Measurements from ENCODE around the gene SLC24A1. TPM values are rescaled to one million over a fixed set of nuclear protein-coding genes. Genes with fewer than 3 reads are reported as not detected.

The SLC24A1 gene
- total RNA-seq (10 to 100 TPM in 1 of 2 donors, 1 to 10 TPM in 1; 6.0 to 13.5 TPM), polyA plus RNA-seq (1 to 10 TPM; 4.8 to 8.8 TPM)
- long read RNA-seq, donor 1, partial matches to known transcripts = 0 of 6 reads
- long read RNA-seq, donor 1, other reads (novel, unspliced or antisense) = 6 of 6 reads
- long read RNA-seq, donor 2, partial matches to known transcripts = 1 of 4 reads
- long read RNA-seq, donor 2, other reads (novel, unspliced or antisense) = 3 of 4 reads

DNA sequence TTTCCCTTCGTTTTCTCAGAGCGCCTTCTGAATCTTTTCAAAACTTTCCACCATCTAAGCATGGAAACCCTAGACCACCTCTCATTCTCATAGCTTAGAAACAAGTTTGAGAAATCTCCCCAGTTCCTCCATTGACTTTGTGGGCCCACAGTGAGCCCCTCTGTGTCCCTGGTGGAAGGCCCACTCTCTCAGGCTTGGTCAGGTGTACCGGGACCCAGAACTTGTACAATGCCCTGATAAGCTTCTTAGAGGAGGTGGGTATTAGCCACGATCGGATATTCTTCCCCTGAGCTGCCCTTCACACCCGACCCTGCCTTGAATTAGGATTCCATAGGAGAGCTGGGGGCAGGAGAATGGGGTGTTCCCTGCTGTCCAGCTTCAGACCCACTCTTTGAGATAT lies at the start of gene SLC24A1:
SLC24A1 (plus strand) TSS at position 301 of the 400 bp plus-strand sequence. CDS start 2,143 bp downstream, outside the sequence.
- ATAC-seq (ENCODE audit: low FRiP score) (no peak), DNase-seq (no peak)
- intact Hi-C loops (cut with DNase I) = no loop called here
- H3K9me3 ChIP-seq (ENCODE audit: control insufficient read depth, low read length) = no peaks in the 10 kb centered on the region
- H3K4me1 ChIP-seq (ENCODE audit: control insufficient read depth in 1 of 2, insufficient read depth in 2 of 2, low read length in 2 of 2) = no peaks in the 10 kb centered on the region
- WGBS, 2 donors = 90 to 91% methylated on average over 6 of the region's 6 CpGs
- H3K4me3 ChIP-seq (ENCODE audit: low read length in 2 of 2) = no peak within 1 kb of the TSS
- H3K36me3 ChIP-seq (ENCODE audit: control insufficient read depth in 1 of 2, insufficient read depth in 2 of 2, low read length in 1 of 2) = peaks cover 0 to 5% of the 10 kb centered on the region in 2 donors
- H3K27ac ChIP-seq (ENCODE audit: low read depth in 1 of 2, low read length in 2 of 2) = no peak within 1 kb of the TSS
- H3K27me3 ChIP-seq (ENCODE audit: control insufficient read depth in 1 of 2, insufficient read depth in 2 of 2, low read length in 1 of 2) = no peaks in the 10 kb centered on the region

DNA sequence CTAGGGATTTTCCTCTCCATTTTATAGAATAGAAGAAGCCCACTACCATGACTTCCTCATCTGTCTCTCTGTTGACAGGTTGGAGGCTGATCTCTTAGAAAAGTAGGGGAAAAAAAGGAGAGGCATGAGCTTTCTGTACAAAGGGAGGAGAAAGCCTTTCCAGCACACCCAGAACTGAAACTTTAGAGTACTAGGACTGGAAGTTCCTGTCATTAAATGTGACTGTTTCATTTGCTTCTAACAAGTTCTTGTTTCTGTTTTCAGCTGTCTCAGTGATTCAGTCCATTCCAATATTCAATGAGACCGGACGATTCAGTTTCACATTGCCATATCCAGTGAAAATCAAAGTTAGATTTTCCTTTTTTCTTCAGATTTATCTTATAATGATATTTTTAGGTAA lies 49.8 kb upstream of the SLC24A1 start:
- Histone ChIP-seq H3K36me3 (ENCODE audit: control insufficient read depth in 1 of 2, insufficient read depth in 2 of 2, low read length in 1 of 2) (peaks cover 0 to 4% of the 10 kb centered on the region in 2 donors), H3K27ac (ENCODE audit: low read depth in 1 of 2, low read length in 2 of 2) (no peak overlapping the region), H3K4me3 (ENCODE audit: low read length in 2 of 2) (no peak overlapping the region), H3K4me1 (ENCODE audit: control insufficient read depth in 1 of 2, insufficient read depth in 2 of 2, low read length in 2 of 2) (no peaks in the 10 kb centered on the region), H3K27me3 (ENCODE audit: control insufficient read depth in 1 of 2, insufficient read depth in 2 of 2, low read length in 1 of 2) (no peaks in the 10 kb centered on the region), H3K9me3 (ENCODE audit: control insufficient read depth, low read length) (no peaks in the 10 kb centered on the region)
- 94% methylated on average over 2 of the region's 2 CpGs for WGBS, 2 donors
- intact Hi-C loops (cut with DNase I) = no loop called here
- no peak for ATAC-seq (ENCODE audit: low FRiP score)
- no peak for DNase-seq

GRCh38 chr15:65576664-65577063 lies 45.1 kb upstream of the SLC24A1 start:
- Histone ChIP-seq H3K36me3 (ENCODE audit: control insufficient read depth in 1 of 2, insufficient read depth in 2 of 2, low read length in 1 of 2) (peaks cover 0 to 10% of the 10 kb centered on the region in 2 donors), H3K9me3 (ENCODE audit: control insufficient read depth, low read length) (no peaks in the 10 kb centered on the region), H3K4me3 (ENCODE audit: low read length in 2 of 2) (no peak overlapping the region), H3K4me1 (ENCODE audit: control insufficient read depth in 1 of 2, insufficient read depth in 2 of 2, low read length in 2 of 2) (no peaks in the 10 kb centered on the region), H3K27ac (ENCODE audit: low read depth in 1 of 2, low read length in 2 of 2) (no peak overlapping the region), H3K27me3 (ENCODE audit: control insufficient read depth in 1 of 2, insufficient read depth in 2 of 2, low read length in 1 of 2) (no peaks in the 10 kb centered on the region)
- intact Hi-C loops (cut with DNase I) = no loop called here
- ATAC-seq (ENCODE audit: low FRiP score) = no peak
- WGBS, 2 donors = 79 to 85% methylated on average over 1 of the region's 1 CpG
- no peak for DNase-seq

- Histone ChIP-seq H3K4me1 (ENCODE audit: control insufficient read depth in 1 of 2, insufficient read depth in 2 of 2, low read length in 2 of 2) (no peaks in the 10 kb centered on the region), H3K27ac (ENCODE audit: low read depth in 1 of 2, low read length in 2 of 2) (no peak overlapping the region), H3K9me3 (ENCODE audit: control insufficient read depth, low read length) (no peaks in the 10 kb centered on the region), H3K4me3 (ENCODE audit: low read length in 2 of 2) (no peak overlapping the region), H3K36me3 (ENCODE audit: control insufficient read depth in 1 of 2, insufficient read depth in 2 of 2, low read length in 1 of 2) (peaks cover 0 to 10% of the 10 kb centered on the region in 2 donors), H3K27me3 (ENCODE audit: control insufficient read depth in 1 of 2, insufficient read depth in 2 of 2, low read length in 1 of 2) (no peaks in the 10 kb centered on the region)
- WGBS, 2 donors = 75 to 85% methylated on average over 6 of the region's 6 CpGs
- DNase-seq (no peak), ATAC-seq (ENCODE audit: low FRiP score) (no peak)
- intact Hi-C loops (cut with DNase I) = no loop called here
Observed at GRCh38 chr15:65577129-65577996, 44.4 kb upstream of the SLC24A1 start.

- Histone ChIP-seq H3K27me3 (ENCODE audit: control insufficient read depth in 1 of 2, insufficient read depth in 2 of 2, low read length in 1 of 2) (no peaks in the 10 kb centered on the region), H3K27ac (ENCODE audit: low read depth in 1 of 2, low read length in 2 of 2) (no peak overlapping the region), H3K4me1 (ENCODE audit: control insufficient read depth in 1 of 2, insufficient read depth in 2 of 2, low read length in 2 of 2) (no peaks in the 10 kb centered on the region), H3K4me3 (ENCODE audit: low read length in 2 of 2) (no peak overlapping the region), H3K9me3 (ENCODE audit: control insufficient read depth, low read length) (no peaks in the 10 kb centered on the region), H3K36me3 (ENCODE audit: control insufficient read depth in 1 of 2, insufficient read depth in 2 of 2, low read length in 1 of 2) (peaks cover 0 to 10% of the 10 kb centered on the region in 2 donors)
- 74 to 76% methylated on average over 8 of the region's 8 CpGs for WGBS, 2 donors
- no peak for DNase-seq
- intact Hi-C loops (cut with DNase I) = no loop called here
- ATAC-seq (ENCODE audit: low FRiP score) = no peak
Observed at GRCh38 chr15:65578904-65579728, 42.6 kb upstream of the SLC24A1 start.

DNA sequence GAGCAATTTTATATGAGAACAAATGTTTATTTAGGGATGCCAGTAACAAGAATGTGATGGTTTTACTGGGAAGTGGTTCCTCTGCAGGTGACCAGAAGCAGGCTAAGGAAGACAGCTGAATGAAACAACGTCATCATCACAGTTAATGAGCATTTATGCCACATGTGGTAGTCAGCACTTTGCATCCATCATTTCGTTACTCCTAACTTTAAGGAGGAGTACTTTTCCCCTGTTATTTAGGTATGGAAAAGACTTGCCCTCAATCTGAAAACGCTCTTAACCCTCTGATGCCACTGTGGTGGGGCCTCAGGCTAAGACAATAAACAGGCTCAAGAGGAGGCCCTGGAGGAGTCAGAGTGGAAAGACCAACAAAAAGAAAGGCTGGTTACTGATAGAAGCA lies 42.0 kb upstream of the SLC24A1 start:
- H3K4me1 ChIP-seq (ENCODE audit: control insufficient read depth in 1 of 2, insufficient read depth in 2 of 2, low read length in 2 of 2) = no peaks in the 10 kb centered on the region
- H3K27ac ChIP-seq (ENCODE audit: low read depth in 1 of 2, low read length in 2 of 2) = no peak overlapping the region
- H3K27me3 ChIP-seq (ENCODE audit: control insufficient read depth in 1 of 2, insufficient read depth in 2 of 2, low read length in 1 of 2) = no peaks in the 10 kb centered on the region
- WGBS, 2 donors = 51 to 64% methylated on average over 3 of the region's 3 CpGs
- H3K9me3 ChIP-seq (ENCODE audit: control insufficient read depth, low read length) = no peaks in the 10 kb centered on the region
- H3K36me3 ChIP-seq (ENCODE audit: control insufficient read depth in 1 of 2, insufficient read depth in 2 of 2, low read length in 1 of 2) = peaks cover 0 to 7% of the 10 kb centered on the region in 2 donors
- no peak for ATAC-seq (ENCODE audit: low FRiP score)
- DNase-seq = no peak
- no peak overlapping the region for H3K4me3 ChIP-seq (ENCODE audit: low read length in 2 of 2)
- intact Hi-C loops (cut with DNase I) = no loop called here

DNA sequence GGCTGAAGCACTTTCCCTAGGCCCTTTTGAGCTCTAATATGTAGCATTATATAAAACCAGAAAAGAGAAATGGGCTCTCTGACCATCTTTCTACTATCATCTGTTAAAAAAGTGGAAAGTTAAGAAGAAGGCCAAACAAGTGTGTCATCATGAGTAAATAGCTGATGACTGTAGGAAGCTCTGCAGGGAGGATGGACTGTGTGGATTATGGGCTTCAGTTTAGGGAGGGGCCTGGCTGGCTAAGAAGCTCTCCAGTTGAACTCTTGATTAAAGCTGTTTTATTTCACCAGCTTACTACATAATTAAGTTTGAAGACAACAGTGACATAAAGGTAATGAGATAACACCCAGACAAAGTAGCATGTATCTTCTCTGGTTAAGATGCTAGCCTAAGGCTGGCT lies 41.5 kb upstream of the SLC24A1 start:
- intact Hi-C loops (cut with DNase I) = no loop called here
- Histone ChIP-seq H3K27ac (ENCODE audit: low read depth in 1 of 2, low read length in 2 of 2) (no peak overlapping the region), H3K4me1 (ENCODE audit: control insufficient read depth in 1 of 2, insufficient read depth in 2 of 2, low read length in 2 of 2) (no peaks in the 10 kb centered on the region), H3K36me3 (ENCODE audit: control insufficient read depth in 1 of 2, insufficient read depth in 2 of 2, low read length in 1 of 2) (peaks cover 0 to 7% of the 10 kb centered on the region in 2 donors), H3K9me3 (ENCODE audit: control insufficient read depth, low read length) (no peaks in the 10 kb centered on the region), H3K27me3 (ENCODE audit: control insufficient read depth in 1 of 2, insufficient read depth in 2 of 2, low read length in 1 of 2) (no peaks in the 10 kb centered on the region), H3K4me3 (ENCODE audit: low read length in 2 of 2) (no peak overlapping the region)
- DNase-seq (no peak), ATAC-seq (ENCODE audit: low FRiP score) (no peak)

DNA sequence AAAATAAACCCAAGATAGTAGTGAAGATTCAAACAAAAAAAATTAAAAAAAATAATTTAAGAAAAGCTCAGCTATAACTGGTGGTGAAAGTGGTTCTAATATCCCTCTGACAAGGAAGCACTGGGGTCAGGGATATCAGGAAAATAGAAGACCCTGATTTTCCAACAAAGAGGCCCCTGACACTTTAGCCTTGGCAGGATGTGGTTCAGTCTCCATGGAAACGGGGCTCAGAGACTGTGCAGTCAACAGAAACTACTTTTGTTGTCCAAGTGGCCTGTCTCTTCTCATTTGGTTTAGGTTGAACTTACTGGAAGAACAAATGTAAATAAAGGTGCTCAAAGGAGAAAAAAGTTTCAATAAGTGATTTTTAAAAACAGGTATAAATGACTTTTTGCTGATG lies 38.0 kb upstream of the SLC24A1 start:
- WGBS, 2 donors = 55 to 75% methylated on average over 1 of the region's 1 CpG
- Histone ChIP-seq H3K36me3 (ENCODE audit: control insufficient read depth in 1 of 2, insufficient read depth in 2 of 2, low read length in 1 of 2) (peaks cover 3 to 7% of the 10 kb centered on the region in 2 donors), H3K4me1 (ENCODE audit: control insufficient read depth in 1 of 2, insufficient read depth in 2 of 2, low read length in 2 of 2) (no peaks in the 10 kb centered on the region), H3K9me3 (ENCODE audit: control insufficient read depth, low read length) (no peaks in the 10 kb centered on the region), H3K27ac (ENCODE audit: low read depth in 1 of 2, low read length in 2 of 2) (no peak overlapping the region), H3K27me3 (ENCODE audit: control insufficient read depth in 1 of 2, insufficient read depth in 2 of 2, low read length in 1 of 2) (no peaks in the 10 kb centered on the region), H3K4me3 (ENCODE audit: low read length in 2 of 2) (no peak overlapping the region)
- no peak for ATAC-seq (ENCODE audit: low FRiP score)
- intact Hi-C loops (cut with DNase I) = no loop called here
- DNase-seq = no peak

Measured in aorta (tissue), 5 donors.